ENCODE results near the gene SV2A.
A peak's percentile ranks its signal among the peaks of the same experiment; 100 is the strongest.
"Not testable (repeated sequence)": the region's sequence is repeated elsewhere in the genome, so short reads cannot be mapped to it uniquely, and the experiment has no call there.

The SV2A gene, protein sequence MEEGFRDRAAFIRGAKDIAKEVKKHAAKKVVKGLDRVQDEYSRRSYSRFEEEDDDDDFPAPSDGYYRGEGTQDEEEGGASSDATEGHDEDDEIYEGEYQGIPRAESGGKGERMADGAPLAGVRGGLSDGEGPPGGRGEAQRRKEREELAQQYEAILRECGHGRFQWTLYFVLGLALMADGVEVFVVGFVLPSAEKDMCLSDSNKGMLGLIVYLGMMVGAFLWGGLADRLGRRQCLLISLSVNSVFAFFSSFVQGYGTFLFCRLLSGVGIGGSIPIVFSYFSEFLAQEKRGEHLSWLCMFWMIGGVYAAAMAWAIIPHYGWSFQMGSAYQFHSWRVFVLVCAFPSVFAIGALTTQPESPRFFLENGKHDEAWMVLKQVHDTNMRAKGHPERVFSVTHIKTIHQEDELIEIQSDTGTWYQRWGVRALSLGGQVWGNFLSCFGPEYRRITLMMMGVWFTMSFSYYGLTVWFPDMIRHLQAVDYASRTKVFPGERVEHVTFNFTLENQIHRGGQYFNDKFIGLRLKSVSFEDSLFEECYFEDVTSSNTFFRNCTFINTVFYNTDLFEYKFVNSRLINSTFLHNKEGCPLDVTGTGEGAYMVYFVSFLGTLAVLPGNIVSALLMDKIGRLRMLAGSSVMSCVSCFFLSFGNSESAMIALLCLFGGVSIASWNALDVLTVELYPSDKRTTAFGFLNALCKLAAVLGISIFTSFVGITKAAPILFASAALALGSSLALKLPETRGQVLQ

DNA sequence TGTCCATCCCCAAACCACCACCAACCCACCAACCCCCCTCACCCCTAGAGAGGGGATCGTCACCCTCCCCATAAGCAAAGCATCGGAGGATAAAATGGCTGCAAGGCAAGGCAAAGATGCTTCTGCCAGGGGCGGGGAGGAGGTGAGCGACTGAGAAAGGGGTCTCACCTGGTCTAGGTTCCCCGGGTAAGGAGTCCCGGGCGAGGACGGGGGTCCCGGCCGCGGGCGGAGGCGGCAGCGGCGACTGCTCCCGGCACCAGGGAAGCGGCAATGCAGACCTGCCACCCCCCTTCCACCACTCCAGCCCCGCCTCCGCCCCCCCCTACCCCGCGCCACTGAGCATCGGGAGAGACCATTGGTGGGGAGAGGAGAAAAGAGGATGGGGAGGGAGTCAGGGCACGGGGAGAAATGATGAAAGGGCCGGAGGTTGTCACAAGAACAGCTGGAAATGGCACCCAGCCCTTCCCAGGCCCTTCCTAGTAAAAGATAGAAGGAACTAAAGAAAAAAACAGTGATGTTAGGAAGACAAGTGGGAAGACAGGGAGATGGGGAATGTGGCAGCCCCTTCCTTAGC lies at the start of gene SV2A:
Gene SV2A (minus strand): TSS at position 274 of the 574 bp plus-strand sequence. CDS start 4,004 bp downstream, outside the sequence.
- DNase-seq: peak; percentile 62

DNA sequence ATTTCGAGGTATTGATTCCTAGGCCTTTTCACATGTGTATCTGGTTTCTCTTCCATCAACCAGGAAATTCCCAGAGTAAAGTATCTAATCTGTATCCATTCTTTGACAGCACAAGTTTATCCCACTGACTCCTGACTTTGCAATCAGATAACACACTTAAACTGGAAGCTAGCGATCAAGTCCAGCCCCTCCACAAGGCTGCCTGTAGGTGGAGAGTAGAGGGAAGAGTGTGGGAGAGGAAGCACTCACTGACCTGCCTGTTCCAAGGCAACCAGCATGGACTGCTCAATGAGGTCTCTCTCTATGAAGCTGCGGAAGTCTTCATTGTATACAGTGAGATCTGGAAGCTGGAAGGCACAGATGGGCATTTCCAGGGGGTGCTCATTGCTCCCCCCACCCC lies 49.4 kb upstream of the SV2A start:
- no peak for DNase-seq

DNA sequence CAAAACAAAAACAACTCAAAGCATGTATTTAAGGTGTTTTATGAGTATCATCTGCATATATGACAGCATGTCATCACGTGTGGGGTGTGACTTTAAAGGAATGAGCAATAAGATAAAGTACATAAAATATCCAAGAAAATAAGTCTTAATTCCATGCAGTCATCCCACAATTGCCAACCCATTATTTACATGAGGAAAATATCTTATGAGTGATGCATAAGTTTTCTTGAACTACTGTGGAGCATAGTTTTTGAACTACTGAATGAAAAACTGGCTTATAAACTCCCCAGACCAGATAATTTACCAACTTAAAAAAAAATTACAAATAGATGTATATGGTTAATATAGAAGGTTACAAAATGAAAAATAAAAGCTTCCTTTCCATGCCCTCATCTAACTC lies 48.8 kb upstream of the SV2A start:
- DNase-seq: no peak

DNA sequence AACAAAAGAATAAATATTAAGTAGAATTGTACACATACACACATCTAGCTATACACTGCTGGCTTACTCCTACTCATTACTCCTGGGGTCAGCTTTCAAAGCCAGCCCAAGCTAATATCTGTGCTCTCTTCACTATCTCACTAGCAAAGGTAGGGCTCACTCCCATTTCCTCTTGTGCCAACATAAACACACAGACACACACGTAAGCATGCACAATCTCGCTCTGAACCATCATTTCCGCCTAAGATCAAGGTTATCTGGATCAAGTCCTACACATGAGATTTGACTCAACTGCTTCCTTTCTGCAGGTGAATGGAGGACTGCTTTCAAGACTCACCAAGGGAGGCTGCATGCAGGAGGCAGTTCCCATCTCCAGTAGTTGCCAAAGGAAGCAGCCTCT lies 47.8 kb upstream of the SV2A start:
- DNase-seq: no peak

DNA sequence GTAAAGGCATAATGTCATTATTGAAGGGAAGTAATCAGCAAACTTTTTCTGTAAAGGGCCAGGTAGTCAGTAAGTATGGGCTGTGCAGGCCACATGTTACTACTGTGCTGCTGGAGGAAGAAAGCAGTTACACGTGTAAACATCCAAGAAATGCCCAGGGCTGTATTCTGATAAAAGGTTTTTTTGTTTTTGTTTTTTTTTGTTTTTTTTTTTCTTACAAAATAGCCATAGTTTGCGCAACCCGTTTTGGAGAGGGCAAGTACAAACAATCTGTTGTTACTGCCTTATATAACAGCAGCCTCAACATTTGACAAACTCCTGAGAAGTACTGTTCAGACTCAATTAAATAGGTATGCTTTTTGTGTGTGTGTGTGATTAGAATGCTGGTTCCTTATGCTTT lies 45.7 kb upstream of the SV2A start:
- no peak for DNase-seq

DNA sequence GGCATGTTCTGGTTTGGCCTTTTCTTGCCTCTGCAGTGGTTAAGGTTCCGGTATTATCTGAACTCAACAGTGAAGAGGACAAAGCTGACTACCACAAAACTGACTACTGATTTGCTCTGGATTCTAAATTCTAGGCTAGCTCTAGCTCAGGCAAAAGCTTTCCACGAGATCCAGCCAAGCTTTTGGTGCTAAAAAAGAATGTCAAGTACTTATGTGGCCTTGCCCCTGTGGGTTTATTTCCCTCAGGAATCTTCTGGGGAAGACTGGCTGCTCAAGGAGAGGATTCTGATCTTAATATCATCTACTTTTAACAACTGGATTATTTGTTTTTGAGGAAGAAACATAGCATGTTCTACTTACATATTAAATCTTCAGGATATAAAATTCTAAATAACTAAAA lies 45.1 kb upstream of the SV2A start:
- no peak for DNase-seq

DNA sequence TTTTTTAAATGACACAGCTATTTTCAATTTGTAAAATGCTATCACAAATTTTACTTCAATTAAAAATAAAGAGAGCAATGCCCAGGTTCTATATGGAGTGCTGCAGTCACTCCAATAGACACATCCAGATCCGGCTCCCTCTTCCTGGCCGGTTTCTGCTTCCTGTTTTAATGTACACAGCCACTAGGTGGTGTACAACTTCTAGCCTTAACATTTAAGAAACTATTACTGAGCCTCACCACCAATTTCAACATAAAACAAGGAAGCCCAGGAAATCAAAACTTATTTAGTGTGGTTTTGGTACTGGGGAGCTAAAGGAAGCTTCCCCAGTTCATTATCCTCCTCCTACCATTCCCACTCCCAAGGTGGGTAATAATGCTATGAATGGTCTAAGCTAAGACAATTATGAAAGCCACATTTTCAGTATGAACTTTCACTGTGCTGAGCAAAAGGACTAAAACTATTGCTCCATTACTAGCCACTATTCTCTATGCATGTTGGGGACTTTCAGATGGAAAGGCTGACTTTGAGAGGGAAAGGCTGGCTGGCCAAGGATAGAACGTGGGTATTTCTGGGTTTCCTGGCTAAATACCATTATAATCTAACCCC lies 44.5 kb upstream of the SV2A start:
- peak; percentile 49 for DNase-seq

DNA sequence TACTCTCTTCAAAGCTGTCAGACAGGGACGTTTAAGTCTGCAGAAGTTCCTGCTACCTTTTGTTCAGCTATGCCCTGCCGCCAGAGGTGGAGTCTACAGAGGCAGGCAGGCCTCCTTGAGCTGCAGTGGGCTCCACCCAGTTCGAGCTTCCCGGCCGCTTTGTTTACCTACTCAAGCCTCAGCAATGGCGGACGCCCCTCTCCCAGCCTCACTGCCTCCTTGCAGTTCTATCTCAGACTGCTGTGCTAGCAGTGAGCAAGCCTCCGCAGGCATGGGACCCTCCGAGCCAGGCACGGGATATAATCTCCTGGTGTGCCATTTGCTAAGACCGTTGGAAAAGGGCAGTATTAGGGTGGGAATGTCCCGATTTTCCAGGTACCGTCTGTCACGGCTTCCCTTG lies 39.9 kb upstream of the SV2A start:
- not testable (repeated sequence) for DNase-seq

DNA sequence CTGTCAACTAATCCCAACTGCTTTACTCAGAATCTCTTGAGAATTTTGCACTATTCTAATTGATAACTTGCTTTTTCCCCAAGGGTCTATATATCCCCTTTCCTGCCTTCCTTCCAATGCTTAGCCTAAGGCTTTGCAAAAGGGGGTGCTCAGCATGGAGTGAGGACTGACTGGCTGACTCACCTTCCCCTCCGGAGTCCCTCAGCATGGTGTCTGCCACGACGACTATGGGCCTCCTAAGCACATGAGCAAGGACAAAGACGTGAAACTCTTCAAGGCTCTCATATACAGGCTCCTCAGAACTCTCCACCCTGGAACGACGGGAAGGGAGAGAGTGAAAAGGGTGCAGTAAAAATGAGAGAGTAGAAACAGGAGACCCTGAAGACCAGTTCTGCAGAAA lies 32.3 kb upstream of the SV2A start:
- DNase-seq: no peak

DNA sequence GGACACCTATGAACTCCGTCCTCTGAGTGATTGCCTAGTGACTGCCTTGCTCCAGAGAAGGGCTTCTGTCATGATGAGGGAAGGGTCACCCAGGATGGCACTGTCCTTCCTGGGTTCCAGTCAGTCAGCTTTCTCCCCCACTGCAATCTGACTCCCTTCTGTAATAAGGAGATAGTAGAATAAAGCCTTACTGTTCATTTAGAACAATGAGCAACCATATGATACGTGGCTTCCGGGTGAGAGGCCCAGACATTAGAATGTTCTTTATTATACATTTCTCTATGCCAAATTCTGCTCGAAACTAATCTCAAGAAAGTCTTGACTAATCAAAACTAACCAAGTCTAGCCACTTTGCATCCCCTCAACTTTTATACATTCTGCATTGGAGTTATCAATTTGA lies 27.6 kb upstream of the SV2A start:
- DNase-seq: no peak

DNA sequence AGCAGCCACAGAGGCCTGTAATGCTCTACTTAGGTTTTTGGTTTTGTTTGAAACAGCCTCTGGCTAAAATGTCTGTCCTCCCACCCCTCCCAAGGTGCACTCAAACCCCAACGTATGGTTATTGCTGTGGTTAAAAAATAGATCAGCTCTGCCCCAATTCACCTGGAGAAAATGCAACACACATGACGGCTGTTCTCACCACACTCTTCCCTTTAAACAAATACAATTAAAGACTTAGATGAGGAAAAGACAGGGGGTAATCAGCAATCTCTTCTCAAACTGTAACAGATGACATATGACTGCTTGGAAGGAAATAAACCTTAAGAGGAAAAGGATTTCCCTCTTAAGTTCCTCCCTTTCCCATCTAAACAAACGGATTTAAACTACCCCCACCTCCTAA lies 25.2 kb upstream of the SV2A start:
- no peak for DNase-seq

DNA sequence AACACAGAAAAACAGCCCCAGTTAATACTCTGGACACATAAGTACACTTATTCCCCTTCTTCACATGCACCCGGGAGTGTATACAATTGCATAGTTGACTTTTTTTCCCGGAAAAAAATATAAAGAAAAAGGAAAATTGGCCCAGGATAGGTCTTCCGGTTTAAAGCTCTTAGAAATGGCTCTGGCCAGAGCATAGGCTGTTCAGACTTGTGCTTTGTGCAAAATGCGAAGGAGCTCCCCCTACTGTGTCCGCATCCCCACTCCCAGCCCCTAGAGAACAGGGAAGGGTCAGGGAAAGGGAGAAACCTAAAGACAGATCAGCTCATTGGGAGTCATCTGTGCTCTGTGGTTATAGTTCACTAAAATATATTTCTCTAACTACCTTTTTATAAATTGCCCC lies 24.6 kb upstream of the SV2A start:
- no peak for DNase-seq

DNA sequence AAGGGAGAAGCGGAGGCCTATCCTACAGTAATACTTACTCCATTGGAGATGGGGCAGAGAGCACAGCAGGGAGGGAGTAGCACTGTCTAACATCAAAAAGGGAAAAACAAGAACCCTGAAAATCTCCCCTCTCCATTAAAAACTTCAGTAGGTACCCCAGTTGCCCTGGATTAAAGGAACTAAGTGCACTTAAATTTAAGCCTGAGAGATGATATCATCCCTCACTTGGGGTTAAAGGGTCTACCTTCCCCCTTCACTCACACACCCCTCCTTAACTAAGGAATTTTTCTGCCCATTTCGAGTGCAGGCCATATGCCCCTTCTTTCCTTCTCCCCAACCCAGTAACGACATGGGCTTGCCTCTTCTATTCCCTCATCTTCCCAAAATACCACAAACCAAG lies 22.8 kb upstream of the SV2A start:
- DNase-seq: no peak

DNA sequence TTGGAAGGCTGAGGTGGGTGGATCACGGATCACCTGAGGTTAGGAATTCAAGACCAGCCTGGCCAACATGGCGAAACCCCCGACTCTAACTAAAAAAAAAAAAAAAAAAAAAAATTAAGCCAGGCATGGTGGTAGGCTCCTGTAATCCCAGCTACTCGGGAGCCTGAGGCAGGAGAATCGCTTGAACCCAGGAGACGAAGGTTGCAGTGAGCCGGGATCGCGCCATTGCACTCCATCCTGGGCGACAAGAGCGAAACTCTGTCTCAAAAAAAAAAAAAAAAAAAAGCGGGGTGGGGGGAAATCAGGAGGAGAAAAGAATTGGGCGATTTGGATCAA lies 21.0 kb upstream of the SV2A start:
- DNase-seq: not testable (repeated sequence)

DNA sequence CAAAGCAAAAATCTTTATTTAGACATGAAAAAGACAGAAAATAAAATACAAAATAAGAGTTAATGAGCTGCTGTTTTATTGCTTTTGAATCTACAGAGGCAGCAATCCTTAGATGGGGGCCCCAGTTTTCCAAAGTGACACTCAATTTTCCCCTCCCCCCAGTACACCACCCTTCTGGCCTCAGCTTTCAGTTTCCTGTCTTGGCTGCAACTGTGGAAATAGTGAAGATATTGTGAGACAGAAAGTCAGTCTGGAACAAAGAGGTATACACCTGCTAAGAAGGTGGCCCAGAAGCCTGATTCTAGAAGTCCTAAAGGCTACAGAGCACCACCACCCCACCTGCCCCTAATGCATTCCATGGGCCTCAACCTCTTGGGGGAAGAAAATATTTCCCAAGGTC lies 20.1 kb upstream of the SV2A start:
- DNase-seq: no peak

DNA sequence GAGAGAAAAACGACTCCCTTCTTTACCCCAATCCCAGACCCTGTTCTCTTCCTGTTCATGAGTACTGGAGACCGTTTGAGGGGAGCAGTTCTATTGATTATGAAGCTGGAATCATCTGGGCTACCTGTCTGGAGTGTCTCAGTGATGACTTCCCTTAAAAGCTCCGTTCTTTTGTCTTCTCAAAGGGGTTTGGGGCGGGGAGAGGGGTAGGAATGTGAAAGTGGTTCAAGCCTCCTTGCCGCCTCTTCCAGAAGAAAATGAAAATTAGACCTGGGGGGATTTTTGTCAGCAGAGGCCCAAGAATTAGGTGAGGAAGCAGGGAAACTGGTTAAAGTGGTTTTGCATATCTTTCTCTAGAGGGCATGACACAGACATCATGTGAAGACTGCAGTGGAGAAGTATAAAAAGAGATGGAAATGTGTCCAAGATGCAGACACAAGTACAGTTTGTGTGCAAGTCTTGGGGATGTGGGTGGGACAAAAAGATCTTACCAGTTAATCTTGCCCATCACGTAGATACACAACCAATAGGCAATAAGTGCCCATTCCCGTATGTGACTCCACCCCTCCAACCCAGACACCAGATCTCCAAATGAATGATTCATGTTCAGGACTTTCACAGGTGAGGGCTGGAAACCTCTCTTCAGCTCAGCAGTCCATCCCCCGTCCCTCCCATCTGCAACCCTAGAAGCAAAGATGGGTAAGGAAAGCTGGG lies 19.5 kb upstream of the SV2A start:
- no peak for DNase-seq

DNA sequence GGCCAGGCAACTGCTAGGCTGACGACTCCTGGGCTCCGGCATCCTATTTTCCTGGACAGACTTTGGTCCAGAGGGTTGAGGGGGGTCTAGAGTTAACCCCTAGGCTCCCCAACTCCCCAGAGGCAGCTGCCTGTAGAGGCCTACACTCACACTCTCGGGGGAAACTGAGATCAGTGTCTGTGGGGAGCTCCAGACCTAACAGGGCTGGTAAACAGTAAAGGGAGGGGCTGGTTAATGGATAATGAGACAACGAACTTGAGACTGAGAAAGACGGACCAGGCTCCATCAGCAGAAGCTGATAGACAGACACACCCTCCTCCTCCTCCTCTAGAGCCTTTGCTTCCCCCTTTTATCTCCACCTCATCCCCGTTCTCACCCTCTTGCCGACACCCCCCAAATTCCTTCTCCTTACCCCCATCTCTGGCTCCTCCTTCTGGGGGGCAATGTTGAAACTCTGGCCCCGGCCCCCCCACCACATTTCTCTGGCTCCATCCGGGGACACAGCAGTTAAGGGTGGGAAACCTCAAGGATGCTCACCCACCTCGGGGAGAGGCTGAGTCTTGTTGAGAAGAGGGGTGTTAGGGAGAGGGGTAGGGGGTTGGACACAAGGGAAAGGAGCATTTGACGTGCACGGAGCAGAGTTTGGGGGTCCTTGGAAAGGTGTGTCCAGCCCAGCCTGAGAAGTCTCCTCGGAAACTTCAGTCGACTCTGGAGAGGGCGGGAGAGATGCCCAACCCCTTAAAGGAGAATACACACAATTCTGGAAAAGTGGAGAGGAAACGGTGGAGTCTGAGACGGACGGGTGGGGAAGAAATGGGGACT lies 18.7 kb upstream of the SV2A start, which contains the start of gene MTMR11:
Gene MTMR11 (minus strand): TSS at position 710 of the 822 bp plus-strand sequence. CDS start 232 bp downstream, at position 478.
- DNase-seq: no peak

DNA sequence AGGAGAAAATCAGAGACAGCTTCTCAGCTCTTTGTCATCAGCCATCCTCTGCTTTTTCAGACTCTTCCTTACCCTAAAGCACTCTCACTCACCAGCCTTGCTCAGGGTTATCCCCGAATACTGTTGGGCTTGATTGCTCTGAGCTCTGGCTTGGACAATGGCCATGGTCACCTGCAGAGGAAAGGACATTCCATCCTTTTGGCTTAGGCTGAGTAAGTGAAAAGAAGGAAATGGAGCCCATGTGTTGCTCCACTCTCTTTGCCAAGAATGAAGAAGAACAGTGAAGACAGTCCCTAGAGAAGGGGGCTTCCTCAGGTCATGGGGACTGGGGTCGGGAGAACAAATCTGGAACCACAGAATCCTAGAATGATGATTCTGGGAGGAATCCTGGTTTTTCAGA lies 16.7 kb upstream of the SV2A start:
- no peak for DNase-seq

DNA sequence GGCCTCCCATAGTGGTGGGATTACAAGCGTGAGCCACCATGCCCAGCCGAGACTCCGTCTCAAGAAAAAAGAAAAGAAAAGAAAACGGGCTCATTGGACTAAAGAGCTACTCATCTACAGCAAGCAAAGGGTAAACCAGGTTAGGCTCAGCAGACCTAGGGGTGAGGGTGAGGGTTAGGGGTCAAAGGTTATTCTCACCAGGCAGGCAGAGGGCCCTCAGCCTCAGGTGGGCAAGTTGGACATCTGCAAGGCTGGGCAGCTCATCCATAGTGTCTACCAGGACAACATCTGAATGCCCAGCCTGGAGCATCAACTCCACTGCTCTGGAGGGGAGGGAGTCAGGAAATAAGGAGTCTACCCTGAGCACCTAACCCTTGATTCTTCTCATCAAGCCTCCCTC lies 15.6 kb upstream of the SV2A start:
- DNase-seq: no peak

DNA sequence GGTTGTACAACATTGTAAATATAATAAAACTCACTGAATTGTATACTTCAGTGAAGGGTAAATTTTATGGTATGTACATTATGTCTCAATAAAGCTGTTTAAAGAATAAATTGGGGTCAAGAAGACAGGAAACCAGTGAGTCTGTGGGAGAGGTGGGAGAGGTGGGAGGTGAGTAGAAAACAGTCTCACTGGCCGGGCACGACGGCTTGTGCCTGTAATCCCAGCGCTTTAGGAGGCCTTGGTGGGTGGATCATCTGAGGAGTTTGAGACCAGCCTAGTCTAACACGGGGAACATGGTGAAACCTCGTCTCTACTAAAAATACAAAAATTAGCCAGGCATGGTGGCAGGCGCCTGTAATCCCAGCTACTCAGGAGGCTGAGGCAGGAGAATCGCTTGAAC lies 14.8 kb upstream of the SV2A start:
- DNase-seq: no peak

DNA sequence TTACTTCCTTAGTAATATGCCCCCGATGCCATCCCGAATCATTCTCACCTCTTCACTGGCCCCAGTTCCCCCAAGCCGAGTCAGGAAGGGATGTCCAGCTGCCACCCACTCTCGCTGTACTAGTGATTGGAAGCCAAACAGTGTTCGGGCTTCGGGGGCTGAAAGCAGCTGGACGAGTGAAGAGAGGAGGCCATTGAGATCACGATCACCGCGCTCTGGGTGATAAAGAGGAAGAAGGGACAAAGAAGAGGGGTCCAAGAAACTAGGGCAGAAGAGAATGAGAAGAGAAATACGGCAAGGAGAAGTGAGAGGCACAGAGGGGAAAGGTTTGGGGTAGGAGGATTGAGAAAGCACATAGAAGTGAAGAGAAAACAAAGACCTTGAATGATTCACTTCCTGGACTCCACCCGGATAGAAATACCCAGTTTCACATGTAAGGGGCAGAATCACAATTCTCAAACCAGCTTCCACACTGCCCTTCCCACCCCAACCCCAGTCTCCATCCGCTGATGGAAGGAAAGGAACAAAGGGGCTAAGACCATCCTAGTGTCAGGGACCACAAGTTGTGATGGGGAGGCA lies 13.7 kb upstream of the SV2A start:
- no peak for DNase-seq

DNA sequence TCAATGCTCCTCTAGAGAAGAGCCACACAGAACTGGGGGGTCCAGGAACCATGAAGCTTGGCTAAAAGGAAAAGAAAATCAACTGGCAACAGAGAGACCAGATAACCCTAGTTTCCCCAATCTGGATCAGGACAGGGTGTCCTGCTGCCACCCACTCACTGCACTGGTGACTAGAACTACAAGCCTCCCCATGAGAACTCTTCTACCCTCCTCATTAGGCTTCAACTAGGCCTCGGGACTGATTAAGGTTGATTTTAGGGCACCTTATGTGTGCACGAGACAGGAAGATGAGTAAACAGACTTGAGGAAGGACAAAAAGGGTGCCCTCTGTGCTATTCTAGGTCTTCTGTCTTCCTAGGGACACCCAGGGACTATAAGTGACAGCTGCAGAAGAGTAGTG lies 12.2 kb upstream of the SV2A start:
- no peak for DNase-seq
